GM12873 (cell line): ENCODE measurements around the gene BACH2.

Source experiments
- CTCF ChIP-seq: IDR thresholded peaks from 2 replicates; pipeline ENCODE4 v1.5.1; 2012; ENCODE audit warnings: low read depth, mild to moderate bottlenecking, moderate library complexity, low read length, control low read depth; ENCODE audit not compliant: insufficient read depth; ENCODE audit errors: missing control alignments

The BACH2 gene

GRCh38 chr6:90199900-90200299 is 96.7 kb downstream of the BACH2 start:
- no peak for TF ChIP-seq CTCF

GRCh38 chr6:90198758-90199425 is 97.8 kb downstream of the BACH2 start:
- TF ChIP-seq CTCF = no peak

GRCh38 chr6:90197854-90198496 is 98.7 kb downstream of the BACH2 start:
- no peak for TF ChIP-seq CTCF

- no peak for TF ChIP-seq CTCF
These were observed 101.4 kb downstream of the BACH2 start for GRCh38 chr6:90195094-90195829.

GRCh38 chr6:90194371-90194841 is 102.2 kb downstream of the BACH2 start:
- no peak for TF ChIP-seq CTCF

- no peak for TF ChIP-seq CTCF
These were observed 103.3 kb downstream of the BACH2 start for GRCh38 chr6:90193359-90193758.

- TF ChIP-seq CTCF = no peak
These were observed 103.8 kb downstream of the BACH2 start for GRCh38 chr6:90192857-90193256.
